ENCODE results near the gene AKT1. TPM values are rescaled to one million over a fixed set of nuclear protein-coding genes. Genes with fewer than 3 reads are reported as not detected.

The AKT1 gene
- total and polyA plus RNA-seq, 2 of the 13 experiments (the other 11 are each of a cell fraction or from before 2014, with no cell fraction given), result 96.2 to 116 TPM

DNA sequence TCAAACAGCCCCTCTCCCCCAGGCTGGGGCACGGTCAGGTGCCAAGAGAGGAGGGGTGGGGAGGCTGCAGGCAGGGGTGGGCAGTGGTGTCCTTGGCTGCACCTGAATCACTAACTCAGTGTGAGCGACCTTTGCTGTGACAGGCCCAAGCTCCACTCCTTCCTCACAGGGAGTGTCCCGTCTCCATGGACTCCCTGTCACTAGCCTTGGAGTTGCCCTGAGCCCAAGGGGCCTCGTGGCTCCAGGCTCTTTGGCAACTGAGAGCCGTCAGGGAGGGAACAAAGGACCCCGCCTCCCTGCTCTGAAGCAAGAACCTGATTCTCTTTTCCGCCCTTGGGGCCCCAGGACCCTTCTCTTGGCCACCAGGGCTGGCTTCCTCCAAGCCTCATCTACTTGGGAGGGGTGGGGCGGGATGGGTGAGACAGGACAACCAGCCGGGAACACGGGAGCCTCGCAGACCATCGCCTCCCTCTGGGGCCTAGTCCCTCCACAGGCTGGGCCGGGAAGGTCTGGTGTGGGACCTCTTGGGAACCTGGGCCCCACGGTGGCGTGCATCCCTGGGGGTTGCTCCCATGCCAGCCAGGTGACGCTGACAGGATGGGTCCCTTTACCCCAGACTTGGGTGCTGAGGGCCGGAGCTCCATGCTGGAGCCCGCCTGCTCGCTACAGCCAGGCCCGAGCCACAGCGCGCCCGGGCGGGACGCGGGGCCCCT is 72.5 kb downstream of the AKT1 start (continued):
- TF ChIP-seq, protein P1, sequence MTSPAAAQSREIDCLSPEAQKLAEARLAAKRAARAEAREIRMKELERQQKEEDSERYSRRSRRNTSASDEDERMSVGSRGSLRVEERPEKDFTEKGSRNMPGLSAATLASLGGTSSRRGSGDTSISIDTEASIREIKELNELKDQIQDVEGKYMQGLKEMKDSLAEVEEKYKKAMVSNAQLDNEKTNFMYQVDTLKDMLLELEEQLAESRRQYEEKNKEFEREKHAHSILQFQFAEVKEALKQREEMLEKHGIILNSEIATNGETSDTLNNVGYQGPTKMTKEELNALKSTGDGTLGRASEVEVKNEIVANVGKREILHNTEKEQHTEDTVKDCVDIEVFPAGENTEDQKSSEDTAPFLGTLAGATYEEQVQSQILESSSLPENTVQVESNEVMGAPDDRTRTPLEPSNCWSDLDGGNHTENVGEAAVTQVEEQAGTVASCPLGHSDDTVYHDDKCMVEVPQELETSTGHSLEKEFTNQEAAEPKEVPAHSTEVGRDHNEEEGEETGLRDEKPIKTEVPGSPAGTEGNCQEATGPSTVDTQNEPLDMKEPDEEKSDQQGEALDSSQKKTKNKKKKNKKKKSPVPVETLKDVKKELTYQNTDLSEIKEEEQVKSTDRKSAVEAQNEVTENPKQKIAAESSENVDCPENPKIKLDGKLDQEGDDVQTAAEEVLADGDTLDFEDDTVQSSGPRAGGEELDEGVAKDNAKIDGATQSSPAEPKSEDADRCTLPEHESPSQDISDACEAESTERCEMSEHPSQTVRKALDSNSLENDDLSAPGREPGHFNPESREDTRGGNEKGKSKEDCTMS (CRISPR knock-in tag; conservative IDR thresholded peaks at IDR 0.05), result no peak
- 0 out of 2 replicates have a peak, but pooled peaks have one; percentile 50 for TF ChIP-seq NRL (CRISPR knock-in tag; IDR thresholded peaks at IDR 0.05; ENCODE audit: borderline replicate concordance)

DNA sequence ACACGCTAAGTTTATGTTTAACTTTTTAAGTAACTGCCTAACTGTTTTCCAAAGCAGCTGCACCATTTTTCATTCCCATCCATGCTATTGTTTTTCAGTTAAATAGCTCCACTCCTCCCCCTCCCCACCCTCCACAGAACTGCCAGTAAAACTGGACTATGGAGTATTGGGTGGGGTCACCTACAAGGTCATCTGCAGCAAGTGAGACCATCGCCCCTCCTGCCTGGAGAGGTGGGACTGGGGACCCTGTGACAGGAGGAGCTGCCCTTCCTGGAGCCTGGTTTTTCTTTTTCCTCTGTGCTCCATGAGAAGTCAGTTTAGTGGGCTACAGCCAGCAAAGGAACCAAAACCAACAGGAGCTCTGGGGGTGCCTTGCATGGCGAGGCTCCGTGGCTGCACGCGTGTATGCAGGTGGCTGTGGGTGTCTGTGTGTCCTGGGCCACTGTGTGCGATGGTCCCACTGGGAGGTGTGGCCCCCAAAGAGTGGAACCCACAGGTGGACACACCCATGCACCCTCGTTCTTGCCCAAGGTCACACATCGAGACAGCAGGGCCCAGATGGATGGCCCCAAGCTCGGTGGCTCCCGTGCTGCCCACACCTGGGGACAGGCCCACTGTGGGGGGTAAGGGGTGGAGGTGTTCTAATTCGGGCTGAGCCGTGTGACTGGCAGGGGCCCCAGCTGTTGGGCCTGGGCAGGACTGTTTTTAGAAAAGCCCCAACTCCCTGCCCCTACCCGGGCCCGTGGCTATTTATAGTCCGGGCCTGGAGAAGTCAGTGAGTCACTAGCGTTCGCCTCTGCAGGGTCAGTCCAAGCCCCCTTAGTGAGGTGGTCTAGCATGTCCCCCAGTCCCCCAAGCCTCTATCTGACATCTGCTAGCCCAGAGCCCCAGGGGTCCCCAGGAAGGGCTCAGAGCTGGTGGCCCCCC is 73.8 kb downstream of the AKT1 start:
- Histone ChIP-seq H4K20me1 (ENCODE audit: insufficient read depth, low read length) (no peaks in the 10 kb centered on the region), H3K9ac (ENCODE audit: insufficient read depth, low read depth, low read length) (no peak overlapping the region), H2AFZ (ENCODE audit: low read length) (no peak overlapping the region), H3K9me3 (ENCODE audit: low read length) (no peaks in the 10 kb centered on the region), H3K36me3 (replicated peaks in 1 of 2; ENCODE audit: control insufficient read depth in 1 of 2, insufficient read depth in 2 of 2, low read length in 2 of 2) (peaks cover 0 to 1% of the 10 kb centered on the region in 2 experiments; a peak in 1 of 5 replicates), H3K27me3 (ENCODE audit: control insufficient read depth in 1 of 2, insufficient read depth in 2 of 2, low read length in 2 of 2) (peaks cover 0 to 3% of the 10 kb centered on the region in 2 experiments; a peak in 1 of 5 replicates), H3K4me2 (ENCODE audit: low read depth, low read length) (no peak overlapping the region), H3K79me2 (ENCODE audit: insufficient read depth, low read length) (no peaks in the 10 kb centered on the region), H3K4me3 (replicated peaks in 1 of 3; ENCODE audit: insufficient read depth in 1 of 3, low read depth in 2 of 3, low read length in 3 of 3) (no peak overlapping the region), H3K4me1 (ENCODE audit: insufficient read depth, low read length) (peaks cover 48% of the 10 kb centered on the region), H3K27ac (ENCODE audit: extremely low read length, insufficient read depth, low read length) (no peak overlapping the region)
- intact Hi-C loops (cut with micrococcal nuclease; ENCODE audit: unreplicated experiment), result no loop called here
- CTCF ChIA-PET (ENCODE audit: low intra/inter-chr PET ratio, low total read pairs), result no interaction called here
- DNase-seq (ENCODE audit: low spot score) (no peak), ATAC-seq (no peak), FAIRE-seq (no peak)
- in situ Hi-C loops (cut with HindIII; ENCODE audit: extremely low pct_ligation_motif_present, low pct_unique_long_range_greater_than_20kb), result no loop called here
- no TSS peak for BruUV-seq (replicated peaks)
- 86% methylated on average over 13 of the region's 18 CpGs for WGBS (ENCODE audit: low lambda C conversion rate)
- POLR2A ChIA-PET, result interaction anchor here (0.8 to 1.3 kb wide), 2 partner anchors 45 to 56 kb away, joined by 3 read pairs; no protein-coding TSS in a partner anchor
- 0 out of 2 replicates have a peak, but pooled peaks have one; percentile 19 for TF ChIP-seq KDM2A (CRISPR knock-in tag; IDR thresholded peaks at IDR 0.05; ENCODE audit: borderline replicate concordance, low read depth)
- peak; percentile 58; the same call in 1 of the 2 replicates for TF ChIP-seq TARDBP (CRISPR knock-in tag; IDR thresholded peaks at IDR 0.05)
- peak; percentile 40 for TF ChIP-seq AGO2 (optimal IDR thresholded peaks at IDR 0.05; ENCODE audit: low read depth, low read length)
- TF ChIP-seq ZMYM3 (CRISPR knock-in tag; IDR thresholded peaks at IDR 0.05), result no peak
- no peak for TF ChIP-seq KLF15 (CRISPR knock-in tag; IDR thresholded peaks at IDR 0.05; ENCODE audit: borderline replicate concordance)
- TF ChIP-seq HDAC1 (CRISPR knock-in tag; IDR thresholded peaks at IDR 0.05), result no peak
- TF ChIP-seq SRY (CRISPR knock-in tag; IDR thresholded peaks at IDR 0.05), result no peak
- TF ChIP-seq SUZ12 (IDR thresholded peaks at IDR 0.05; ENCODE audit: low read depth, low read length), result no peak
- no peak for TF ChIP-seq ZNF224 (CRISPR knock-in tag; IDR thresholded peaks at IDR 0.05)
- no peak for TF ChIP-seq EZH2 (conservative IDR thresholded peaks at IDR 0.05; ENCODE audit: low read depth, low read length)
- TF ChIP-seq ZNF292 (CRISPR knock-in tag; IDR thresholded peaks at IDR 0.05; ENCODE audit: borderline replicate concordance, low read depth), result no peak
- TF ChIP-seq, protein P2, sequence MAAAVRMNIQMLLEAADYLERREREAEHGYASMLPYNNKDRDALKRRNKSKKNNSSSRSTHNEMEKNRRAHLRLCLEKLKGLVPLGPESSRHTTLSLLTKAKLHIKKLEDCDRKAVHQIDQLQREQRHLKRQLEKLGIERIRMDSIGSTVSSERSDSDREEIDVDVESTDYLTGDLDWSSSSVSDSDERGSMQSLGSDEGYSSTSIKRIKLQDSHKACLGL (CRISPR knock-in tag; IDR thresholded peaks at IDR 0.05), result 0 out of 2 replicates have a peak, but pooled peaks have one; percentile 29
- TF ChIP-seq ZFP36L2 (CRISPR knock-in tag; IDR thresholded peaks at IDR 0.05), result no peak
- no peak for TF ChIP-seq SNAPC2 (CRISPR knock-in tag; IDR thresholded peaks at IDR 0.05)
- no peak for TF ChIP-seq ELF3 (CRISPR knock-in tag; IDR thresholded peaks at IDR 0.05)
- TF ChIP-seq TOE1 (CRISPR knock-in tag; IDR thresholded peaks at IDR 0.05), result no peak
- TF ChIP-seq ZNF430 (CRISPR knock-in tag; IDR thresholded peaks at IDR 0.05), result no peak
- no peak for TF ChIP-seq GATAD1 (CRISPR knock-in tag; IDR thresholded peaks at IDR 0.05)
